HG03175 (cell line): ENCODE results near the gene ARHGEF10L.

ENCODE experiments used
- ATAC-seq: cut with Tn5 transposase; IDR thresholded peaks from one replicate; pipeline ENCODE4 v1.9.1; 2021; ENCODE audit warnings: mild to moderate bottlenecking, moderate library complexity; ENCODE audit not compliant: unreplicated experiment

ARHGEF10L gene

DNA sequence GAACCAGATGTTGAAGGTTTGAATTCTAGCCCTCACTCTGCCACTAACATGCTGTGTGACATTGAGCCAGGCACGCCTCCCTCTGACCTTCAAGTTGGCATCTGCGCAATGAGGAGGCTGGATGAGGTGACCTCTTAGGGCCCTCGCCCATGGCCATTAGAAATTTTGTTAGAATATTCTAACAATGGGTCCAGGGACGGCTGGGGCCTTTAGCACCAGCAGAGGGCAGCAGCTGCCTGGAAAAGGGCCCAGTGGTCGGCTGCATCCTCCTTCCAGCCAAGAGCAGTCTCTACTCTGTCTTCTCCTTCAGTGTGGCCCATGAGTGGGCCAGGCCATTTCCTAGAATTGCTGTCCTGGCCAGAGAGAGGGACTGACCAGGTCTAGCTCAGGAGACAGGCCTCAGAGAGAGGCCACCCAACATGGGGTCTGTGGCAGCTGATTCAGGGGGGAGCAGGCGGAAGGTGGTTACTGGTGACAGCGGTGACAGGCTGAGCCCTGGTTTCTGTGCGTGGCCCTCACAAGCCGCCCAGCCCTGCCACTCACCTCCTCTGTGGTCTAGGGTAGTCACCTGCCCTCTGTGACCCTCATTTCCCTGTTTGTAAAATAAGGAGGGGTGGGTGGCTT lies 114.3 kb downstream of the ARHGEF10L start:
- no peak for ATAC-seq

DNA sequence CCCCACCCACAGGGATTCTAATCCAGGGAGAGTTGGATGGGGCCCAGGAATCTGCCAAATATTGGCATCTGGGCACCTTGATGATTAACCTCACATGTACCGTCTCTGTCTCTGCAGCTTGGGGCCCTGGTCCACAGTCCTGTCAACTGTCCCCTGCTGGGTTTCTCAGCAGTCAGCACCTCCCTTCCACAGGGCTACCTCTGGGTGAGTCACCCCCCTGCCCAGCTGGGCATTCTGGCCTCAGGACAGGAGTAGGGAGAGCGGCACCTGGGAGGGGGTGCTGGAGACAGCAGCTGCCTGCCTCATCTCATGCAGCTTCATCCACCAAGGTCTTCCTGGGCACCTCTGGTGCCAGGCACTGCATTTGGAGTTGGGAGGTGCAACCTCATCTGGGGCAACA lies 115.0 kb downstream of the ARHGEF10L start:
- no peak for ATAC-seq

DNA sequence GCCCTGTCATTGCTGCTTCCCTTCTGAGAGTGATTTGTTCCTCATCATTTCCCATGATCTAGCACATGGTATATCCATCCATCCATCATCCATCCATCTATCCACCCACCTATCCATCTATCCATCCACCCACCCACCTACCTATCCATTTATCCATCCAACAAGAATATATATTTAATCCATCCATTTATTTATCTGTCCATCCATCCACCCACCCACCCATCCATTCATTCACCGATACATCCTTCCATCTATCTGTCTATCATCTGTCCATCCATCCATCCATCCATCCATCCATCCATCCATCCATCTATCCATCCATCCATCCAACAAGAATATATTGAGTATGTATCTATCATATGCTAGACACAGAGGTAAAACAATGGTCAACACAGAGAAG lies 115.7 kb downstream of the ARHGEF10L start:
- ATAC-seq = no peak

DNA sequence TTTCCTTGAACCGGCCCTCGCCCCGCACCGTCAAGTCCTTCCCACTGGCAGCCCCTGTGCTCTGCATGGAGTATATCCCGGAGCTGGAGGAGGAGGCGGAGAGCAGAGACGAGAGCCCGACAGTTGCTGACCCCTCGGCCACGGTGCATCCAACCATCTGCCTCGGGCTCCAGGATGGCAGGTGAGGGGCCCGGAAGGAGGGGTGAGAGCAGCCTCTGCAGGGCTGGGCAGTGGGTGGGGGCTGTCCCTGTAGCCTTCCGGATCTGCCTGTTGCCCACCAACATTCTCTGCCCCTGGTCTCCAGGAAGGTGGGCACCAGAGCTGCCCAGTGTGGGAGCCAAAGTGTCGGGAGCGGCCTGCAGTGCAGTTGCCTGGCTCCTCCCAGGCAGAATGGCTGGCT lies 116.4 kb downstream of the ARHGEF10L start:
- no peak for ATAC-seq

DNA sequence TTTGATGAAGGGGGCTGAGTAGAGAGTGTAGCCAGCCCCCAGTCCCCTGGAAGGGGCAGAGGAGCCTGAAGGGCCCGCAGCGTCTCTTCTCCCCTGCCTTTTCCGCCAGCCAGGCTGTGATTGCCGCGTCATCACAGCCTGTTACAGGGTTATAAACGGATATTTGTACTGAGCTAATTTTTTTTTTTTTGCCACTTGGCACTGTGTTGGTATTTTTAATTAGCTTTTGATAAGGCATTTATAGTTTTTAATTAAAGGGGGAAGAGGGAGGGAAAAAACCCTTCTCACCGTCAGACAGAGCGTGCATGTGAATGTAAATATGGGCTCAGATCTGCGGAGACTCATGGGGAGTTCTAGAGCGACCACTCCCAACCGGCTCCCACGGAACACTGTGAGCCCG lies 117.9 kb downstream of the ARHGEF10L start:
- ATAC-seq = no peak

DNA sequence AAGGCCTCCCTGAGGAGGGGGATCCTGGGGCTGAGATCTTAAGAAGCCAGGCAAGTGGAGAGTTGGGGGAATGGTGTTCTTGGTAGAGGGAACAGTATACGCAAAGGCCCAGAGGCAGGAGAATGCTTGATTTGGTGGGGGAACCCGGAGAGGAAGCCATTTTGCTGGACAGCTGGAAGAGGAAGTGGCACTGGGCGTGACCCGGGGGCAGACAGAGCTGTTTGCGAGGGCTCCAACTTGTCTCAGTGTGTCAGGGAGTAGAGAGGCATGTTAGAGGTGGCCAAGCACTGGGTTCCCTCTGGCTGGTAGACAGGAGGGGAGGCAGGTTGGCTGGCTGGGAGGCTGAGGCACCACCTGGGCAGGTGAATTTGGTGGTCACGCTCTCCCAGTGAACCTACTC lies 119.3 kb downstream of the ARHGEF10L start:
- ATAC-seq = no peak

DNA sequence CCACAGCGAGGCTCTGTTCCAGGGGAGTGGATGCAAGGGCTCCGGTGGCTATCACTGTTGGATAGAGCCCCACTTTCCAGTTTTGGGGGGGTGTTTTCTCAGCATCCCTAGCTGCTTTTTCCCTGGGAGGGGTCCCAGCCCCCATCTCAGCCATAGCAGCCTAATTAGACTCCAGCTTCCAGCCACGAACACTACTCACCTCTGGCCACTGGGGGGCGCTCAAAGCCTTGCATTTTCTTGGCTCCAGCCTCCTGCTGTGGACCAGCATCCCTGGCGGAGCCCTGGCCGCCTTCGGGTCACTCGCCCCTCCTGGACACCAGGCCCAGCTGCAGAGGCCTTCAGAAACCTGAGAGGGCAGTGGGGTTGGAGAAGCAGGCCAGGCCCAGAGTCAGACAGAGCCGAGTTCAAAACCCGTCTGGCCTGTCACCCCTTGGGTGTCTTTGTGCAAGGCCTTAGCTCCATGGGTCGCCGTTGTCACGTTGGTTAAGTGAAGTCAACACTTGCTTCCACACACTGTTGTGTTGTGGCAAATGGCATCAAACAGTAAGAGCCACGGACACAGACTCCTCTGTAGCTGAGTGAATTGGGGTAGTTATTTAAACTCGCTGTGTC lies 122.2 kb downstream of the ARHGEF10L start:
- ATAC-seq = no peak

DNA sequence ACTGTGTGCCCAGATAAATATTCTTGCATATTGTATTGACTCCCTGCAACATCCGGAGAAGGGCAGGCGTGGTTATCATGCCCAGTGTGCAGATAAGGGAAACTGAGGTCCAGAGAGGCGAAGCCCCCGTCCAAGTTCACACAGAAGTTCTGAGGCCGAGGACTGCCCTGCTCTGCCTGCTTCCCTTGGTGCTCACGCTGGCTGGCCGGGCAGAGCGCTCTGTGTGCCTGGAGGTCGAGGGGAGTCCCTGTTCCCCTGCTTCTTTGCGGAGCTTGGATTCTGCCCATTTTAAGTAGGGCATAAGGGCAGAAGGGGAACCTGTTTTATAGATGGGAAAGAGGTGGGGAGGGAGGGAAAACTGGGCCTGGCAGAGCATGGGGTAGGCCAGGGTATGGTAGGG lies 122.8 kb downstream of the ARHGEF10L start:
- no peak for ATAC-seq

DNA sequence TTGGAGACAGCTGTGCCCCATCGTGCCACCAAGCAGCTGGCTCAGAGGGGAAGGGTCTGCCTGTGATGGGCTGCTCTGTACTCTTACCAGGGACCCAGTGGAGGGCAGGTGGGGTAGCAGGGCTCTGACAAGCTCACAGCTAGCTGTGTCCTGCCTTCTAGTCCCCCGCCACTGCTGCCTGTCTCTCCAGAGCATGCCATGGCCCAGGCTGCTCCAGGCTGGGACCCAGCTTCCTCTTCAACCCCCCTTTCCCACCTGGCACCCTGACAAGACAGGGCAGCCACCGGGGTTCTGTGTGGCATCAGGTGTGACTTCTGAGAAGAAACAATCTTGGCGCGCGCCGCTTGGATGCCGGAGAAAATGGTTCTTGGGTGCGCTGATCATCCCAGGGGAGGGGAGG lies 123.3 kb downstream of the ARHGEF10L start:
- no peak for ATAC-seq

DNA sequence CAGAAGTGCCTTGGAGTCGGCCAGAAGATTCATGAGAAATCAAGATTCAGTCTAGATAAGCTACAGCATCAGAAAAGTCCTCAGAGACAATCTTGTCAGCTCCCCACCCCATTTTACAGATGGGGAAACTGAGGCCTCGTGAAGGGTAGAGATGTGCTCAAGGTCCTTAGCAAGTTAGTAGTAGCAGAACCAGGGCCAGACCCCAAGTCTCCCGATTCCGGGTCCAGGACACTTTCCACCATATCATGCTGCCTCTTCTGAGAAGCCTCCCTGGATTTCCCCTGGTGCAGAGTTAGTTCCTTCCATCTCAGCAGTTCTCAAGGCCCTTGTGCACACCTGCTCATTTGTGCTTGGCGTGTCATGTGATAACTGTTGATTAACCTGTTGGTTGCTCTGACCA lies 124.1 kb downstream of the ARHGEF10L start:
- ATAC-seq = no peak

DNA sequence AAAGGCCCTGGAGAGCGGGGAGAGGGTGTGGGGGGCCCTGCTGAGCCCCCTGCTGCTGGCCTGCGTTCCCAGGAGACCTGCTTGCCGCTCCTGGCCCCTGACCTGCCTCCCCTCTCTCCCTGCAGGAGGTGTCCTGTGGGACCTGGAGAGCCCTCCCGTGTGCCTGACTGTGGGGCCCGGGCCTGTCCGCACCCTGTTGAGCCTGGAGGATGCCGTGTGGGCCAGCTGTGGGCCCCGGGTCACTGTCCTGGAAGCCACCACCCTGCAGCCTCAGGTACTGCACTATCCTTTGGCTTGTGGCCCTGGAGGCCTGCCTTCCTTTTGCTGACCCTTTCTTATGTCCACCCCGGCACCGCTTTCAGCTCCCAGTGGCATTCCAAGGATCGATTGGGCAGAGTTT lies 124.8 kb downstream of the ARHGEF10L start:
- no peak for ATAC-seq

DNA sequence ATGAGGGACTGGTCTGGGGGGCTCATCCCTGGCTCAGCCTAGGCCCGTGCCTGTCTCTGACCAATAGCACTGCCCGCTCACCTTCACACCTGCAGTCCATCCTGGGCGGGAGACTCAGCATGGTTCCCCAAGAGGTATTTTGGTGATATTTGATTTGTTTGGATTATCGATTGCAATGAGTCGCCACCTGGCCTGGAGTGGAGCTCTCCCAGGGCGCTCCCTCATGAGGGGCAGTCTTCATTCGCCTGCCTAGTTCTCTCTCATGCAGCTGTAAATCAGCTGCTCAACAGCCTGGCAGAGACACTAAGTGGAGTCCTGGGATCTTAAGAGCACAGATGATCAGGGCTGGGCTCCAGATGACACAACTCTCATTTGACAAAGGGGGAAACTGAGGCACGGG lies 125.6 kb downstream of the ARHGEF10L start:
- no peak for ATAC-seq

DNA sequence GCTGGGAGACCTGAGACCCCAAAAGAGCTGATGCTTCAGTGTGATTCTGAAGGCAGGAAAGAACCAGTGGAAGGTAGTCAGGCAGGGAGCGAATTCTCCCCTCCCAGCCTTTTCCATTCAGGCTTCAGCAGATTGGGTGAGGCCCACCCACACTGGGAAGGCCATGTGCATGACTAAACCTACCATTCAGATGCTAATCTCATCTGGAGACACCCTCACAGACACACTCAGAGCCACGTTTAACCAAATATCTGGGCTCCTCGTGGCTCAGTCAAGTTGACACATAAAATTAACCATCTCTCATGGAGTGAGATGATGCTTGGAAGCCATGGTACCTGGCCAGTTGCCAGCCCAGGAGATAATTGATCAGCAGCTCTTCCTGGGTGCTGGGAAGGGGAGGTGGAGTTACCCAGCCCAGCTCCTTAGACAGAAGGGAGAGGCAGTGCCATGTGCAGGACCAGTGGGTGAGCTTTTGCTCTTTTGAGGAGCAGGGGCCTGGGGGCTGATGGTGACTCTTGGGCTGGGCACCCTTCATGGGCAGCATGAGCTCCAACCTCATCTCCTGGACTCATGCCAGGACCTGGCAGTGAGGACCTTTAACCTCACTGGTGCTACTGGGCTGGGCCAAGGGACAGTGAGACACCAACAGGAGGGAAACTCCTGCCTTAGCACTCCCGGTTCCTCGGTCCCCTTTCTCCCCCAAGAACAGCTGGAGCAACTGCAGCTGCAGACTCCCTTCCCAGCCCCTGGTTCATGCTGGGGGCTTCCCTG lies 126.6 kb downstream of the ARHGEF10L start:
- ATAC-seq = no peak

DNA sequence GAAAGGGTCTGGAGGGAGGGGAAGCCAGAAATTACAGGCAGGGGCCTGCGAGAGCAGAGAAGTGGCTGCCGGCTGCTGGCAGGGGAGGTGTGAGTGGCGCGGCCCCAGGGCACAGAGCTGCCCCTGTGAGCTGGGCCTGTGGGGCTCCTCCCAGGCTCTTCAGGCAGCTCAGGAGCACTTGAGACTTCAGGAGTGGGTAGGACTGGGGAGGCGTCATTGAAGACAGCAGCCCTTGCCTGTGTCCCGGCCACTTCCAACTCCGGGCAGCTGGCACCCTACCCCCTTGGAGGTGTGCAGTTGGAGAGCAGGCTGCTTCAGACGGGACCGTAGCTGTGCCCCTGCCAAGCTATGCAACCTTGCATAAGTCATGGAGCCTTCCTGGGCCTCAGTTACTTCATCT lies 128.1 kb downstream of the ARHGEF10L start:
- no peak for ATAC-seq

DNA sequence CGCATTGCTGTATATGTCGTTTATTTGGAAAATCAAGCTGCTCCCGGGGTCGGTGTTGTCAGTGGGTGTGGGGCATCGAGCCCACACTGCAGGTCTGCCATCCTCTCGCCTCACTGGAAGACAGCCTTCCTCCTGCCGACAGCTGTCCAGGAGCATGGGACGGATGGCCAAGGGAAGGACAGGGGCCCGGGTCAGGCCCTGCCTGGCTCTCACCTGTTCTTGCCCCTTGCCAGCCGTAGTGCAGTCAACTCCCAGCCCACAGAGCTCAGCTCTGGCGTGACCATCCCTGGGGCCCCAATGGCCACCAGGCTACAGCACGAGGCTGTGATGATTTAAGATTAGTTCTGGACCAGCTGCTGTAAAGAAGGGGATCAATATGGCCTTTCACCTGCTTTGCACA lies 128.7 kb downstream of the ARHGEF10L start:
- no peak for ATAC-seq

DNA sequence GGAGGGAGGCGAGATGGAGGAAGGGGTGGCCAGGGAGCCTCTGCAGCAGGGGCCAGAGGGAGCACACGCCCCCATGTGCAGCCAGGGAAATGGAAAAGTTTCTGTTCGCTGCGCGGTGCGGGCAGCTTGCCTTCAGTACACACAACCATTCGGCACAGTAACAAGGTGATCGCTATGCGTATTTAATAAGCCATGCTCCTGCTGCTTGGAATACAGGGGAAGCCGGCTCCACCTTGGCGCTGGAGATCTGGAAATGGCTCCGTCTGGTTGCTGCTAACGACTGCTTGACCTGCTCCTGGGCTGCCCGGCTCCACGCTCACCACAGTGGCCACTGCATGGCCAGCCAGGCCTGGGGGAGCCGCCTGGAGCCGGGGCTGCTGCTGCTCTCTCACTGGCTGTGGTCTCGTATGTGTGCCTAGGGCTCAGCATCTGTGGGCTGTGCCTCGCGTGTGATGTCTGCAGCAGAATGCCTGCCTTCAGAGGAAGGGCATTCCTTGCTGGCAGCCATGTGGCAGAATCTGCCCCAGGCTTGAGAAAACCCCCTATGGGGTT lies 129.2 kb downstream of the ARHGEF10L start:
- ATAC-seq = no peak

DNA sequence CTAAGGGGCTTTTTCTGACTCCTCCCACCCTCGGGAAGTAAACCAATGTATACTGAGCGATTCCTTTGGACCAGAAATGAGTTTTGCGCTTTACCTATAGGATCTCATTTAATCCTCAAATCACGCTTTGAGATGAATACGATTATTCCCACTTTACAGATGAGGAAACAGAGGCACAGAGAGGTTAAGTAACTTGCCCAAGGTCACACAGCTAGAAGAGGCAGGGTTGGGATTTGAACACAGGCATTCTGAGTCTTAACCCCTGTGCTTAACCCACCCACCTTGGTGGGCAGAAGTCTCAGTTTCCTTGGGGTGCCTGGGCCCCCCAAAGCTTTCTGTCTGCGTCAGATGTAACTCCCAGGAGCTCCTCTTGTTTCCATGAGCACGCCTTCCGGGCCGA lies 129.8 kb downstream of the ARHGEF10L start:
- no peak for ATAC-seq

DNA sequence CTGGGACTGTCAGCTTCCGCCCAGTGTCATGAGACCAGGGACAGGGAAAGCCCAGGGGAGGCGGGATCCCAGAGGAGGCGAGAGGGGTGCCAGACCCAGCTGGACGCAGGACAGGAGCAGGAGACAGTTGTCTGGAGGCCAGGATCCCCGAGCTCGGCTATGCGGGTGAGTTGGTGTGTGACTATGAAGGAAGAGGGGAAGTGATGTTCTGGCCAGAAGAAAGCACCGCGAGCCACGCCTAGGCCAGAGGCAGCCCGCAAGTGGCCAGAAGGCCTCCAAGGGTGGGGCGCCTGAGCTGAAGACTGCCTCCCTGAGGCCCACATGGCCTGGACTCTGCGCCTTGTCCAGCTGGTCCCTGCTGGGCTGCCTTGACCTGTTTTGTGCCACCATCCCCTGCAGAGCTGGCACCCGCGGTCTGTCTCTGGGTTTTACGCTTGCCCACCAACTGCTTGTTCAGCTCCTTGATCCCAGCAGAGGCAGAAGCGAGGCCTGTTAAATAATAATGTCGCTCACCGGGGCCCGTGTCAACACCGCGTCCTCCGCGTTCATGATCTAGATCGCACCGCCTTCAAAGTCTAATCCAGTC lies 130.5 kb downstream of the ARHGEF10L start:
- ATAC-seq = no peak

DNA sequence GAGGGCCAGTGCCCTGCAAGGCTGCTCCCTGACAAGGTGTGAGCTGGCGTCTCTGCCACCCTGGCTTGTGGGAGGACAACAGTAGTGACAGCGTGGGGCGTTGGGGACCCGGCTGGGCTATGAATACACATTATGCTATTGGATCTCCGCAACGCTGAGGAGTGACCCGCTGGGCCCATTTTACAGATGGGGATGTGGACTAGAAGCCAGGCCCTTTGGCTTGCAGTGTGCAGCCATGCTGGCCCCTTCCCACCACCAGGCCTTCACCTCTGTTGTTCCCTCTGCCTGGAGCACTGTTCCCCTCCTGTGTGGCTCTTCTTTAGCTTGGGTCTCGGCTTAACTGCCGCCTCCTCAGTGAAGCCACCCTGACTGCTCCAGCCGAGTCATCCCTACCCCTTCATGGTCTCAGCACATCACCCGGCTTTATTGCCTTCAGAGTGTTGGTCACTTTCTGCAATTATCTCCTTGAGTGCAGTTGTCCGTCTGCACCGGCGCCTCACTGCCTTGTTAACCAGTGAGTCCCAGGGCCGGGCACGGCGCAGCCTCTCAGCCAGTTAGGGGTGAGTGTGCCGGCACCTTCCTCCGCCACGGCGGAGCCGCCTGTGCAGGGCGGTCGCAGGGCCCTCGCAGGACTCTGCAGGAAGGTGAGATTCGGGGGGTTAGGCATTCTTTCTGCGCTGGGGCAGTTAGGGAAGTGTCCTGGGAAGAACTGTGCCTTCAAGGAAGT lies 131.3 kb downstream of the ARHGEF10L start:
- no peak for ATAC-seq

DNA sequence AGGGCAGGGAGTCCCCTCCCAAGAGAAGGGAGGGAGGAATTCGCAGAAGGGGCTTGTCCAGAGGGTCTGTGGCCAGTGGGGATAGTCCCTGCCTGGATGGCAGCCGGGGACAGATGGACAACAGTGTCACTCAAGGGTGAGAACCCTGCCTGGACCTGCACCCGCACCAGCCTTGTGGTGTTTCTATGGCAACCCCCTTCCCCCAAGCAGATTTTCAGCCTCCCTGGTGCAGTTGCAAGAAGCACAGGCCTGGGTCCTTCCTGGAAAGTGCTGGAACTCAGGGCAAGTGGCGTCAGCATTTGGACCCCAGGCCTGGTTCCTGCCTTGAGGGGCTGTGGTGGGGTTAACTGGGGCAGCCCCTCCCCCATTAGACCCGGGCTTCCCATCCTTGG lies 131.8 kb downstream of the ARHGEF10L start:
- ATAC-seq = no peak

DNA sequence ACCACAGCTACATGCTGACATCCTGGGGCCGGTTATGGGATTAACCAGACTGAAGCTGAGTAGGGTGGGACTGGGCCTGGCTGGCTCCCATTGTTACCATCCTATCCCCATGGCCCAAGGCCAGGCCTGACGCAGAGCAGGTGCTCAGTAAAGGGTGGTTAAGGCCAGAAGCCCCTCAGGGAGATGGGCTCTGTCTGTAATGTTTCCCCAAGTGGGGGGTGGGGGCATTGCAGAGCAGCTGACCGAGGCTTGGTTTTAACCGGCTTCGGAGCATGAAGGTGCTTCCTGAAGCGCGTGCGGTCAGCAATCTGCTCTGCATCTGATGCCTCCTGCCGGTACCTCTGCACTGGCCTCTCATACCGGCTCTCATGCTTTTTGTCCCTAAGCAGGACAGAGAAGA lies 132.2 kb downstream of the ARHGEF10L start:
- ATAC-seq = no peak
